Thoracic aorta (tissue), 2 donors: ENCODE results near the gene ZEB2. TPM values are rescaled to one million over a fixed set of nuclear protein-coding genes. Genes with fewer than 3 reads are reported as not detected.

Experiments
- ATAC-seq: fragments of 150-250 bp; one replicate; pipeline ENCODE4 v1.8.0; 2017; ENCODE audit warnings: low read depth; ENCODE audit not compliant: insufficient number of reproducible peaks, low FRiP score
- DNase-seq: peaks from one replicate; pipeline ENCODE4 v3.0.0-alpha.2; 2020; ENCODE audit warnings: low spot score
- H3K27ac ChIP-seq, 2 donors: fragments of 200-600 bp; sonication (generic); 1 replicate in 1 of 2; 2 replicates in 1 of 2; pipeline ENCODE4 v1.5.1; 2016; ENCODE audit warnings: mild to moderate bottlenecking in 2 of 2, moderate library complexity in 2 of 2
- H3K27me3 ChIP-seq: fragments of 200-600 bp; sonication (generic); replicated peaks from 2 replicates; pipeline ENCODE4 v1.6.0; 2016; ENCODE audit warnings: mild to moderate bottlenecking; ENCODE audit not compliant: insufficient read depth
- H3K36me3 ChIP-seq: fragments of 200-600 bp; sonication (generic); one replicate; pipeline ENCODE4 v1.5.1; 2016
- H3K4me1 ChIP-seq, 2 donors: fragments of 200-600 bp; sonication (generic); 1 replicate in 1 of 2; 2 replicates in 1 of 2; pipeline versions ENCODE4 v1.5.1 to v1.6.0; 2016; ENCODE audit warnings: low read depth in 2 of 2, mild to moderate bottlenecking in 1 of 2; ENCODE audit not compliant: control insufficient read depth in 1 of 2
- H3K4me3 ChIP-seq: fragments of 200-600 bp; sonication (generic); 2 replicates; pipeline ENCODE4 v1.5.1; 2016; ENCODE audit warnings: mild to moderate bottlenecking
- H3K9me3 ChIP-seq: fragments of 200-600 bp; sonication (generic); 2 replicates; pipeline ENCODE4 v1.5.1; 2016
- total RNA-seq, 2 donors: library from RNA; depleted of rRNA; stranded (reverse); fragments of >200 nt; gene quantifications; one replicate each; pipeline versions ENCODE4 v1.1.0 to v1.2.3, GENCODE V29; 2016
- TF ChIP-seq, protein P1 (sequence below): fragments of 200-600 bp; sonication (generic); IDR thresholded peaks from one replicate; pipeline ENCODE4 v1.5.1; 2019; ENCODE audit warnings: antibody characterized with exemption

The ZEB2 gene
- total RNA-seq, 2 donors from 2014 or later: 122 to 190 TPM

DNA sequence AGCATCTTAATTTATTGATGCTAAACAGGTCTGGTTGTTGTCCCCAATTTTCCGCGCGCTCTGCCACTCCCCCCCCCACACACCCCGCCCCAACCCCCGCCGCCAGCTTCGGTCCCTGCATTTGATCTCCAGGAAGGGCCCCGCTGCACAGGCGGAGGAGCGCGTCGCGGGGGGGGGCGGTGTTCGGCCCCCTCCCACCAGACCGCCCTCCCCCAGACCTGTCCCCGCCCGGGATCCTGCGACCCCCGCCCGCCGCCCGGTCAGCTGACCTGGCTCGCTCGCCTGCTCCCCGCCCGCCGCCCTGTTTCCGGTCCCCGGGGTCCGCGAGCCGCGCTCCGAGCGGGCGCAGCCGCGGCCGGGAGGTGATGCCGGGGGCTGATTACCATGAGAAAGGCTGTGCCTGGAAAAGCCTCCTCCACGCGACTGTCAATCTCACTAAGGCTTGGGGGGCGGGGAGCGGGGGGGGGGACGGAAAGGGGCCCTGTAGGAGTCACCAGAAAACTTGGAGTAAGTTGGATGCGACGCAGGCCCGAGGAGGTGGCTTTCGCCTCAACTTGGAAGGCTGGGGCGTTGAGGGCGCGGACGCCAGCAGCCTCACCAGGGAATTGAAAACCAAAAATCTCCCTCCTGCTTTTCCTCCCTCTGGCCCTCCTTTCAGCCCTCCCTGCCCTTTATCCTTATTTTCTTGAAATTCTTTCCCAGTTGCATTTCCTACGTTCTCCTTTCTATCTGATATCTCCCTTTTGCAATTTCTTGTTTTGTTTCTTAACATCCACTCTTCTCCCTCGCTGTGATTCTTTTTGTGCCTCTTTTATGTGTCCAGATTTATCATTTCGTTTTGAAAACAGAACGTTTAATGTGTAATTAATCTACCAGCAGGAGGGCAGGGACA lies 4.4 kb upstream of the ZEB2 start:
- peak; percentile 7 for ATAC-seq
- Histone ChIP-seq H3K4me3 (peak overlapping the region; percentile 93), H3K9me3 (no peaks in the 10 kb centered on the region), H3K4me1 (peaks cover 10 to 43% of the 10 kb centered on the region in 2 donors), H3K27ac (peak overlapping the region; percentile 92 to 95), H3K36me3 (no peaks in the 10 kb centered on the region), H3K27me3 (no peaks in the 10 kb centered on the region)
- TF ChIP-seq, protein P1, sequence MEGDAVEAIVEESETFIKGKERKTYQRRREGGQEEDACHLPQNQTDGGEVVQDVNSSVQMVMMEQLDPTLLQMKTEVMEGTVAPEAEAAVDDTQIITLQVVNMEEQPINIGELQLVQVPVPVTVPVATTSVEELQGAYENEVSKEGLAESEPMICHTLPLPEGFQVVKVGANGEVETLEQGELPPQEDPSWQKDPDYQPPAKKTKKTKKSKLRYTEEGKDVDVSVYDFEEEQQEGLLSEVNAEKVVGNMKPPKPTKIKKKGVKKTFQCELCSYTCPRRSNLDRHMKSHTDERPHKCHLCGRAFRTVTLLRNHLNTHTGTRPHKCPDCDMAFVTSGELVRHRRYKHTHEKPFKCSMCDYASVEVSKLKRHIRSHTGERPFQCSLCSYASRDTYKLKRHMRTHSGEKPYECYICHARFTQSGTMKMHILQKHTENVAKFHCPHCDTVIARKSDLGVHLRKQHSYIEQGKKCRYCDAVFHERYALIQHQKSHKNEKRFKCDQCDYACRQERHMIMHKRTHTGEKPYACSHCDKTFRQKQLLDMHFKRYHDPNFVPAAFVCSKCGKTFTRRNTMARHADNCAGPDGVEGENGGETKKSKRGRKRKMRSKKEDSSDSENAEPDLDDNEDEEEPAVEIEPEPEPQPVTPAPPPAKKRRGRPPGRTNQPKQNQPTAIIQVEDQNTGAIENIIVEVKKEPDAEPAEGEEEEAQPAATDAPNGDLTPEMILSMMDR: peak; percentile 7
- DNase-seq: no peak

GRCh38 chr2:144523596-144524117 lies 3.7 kb upstream of the ZEB2 start:
- no peaks in the 10 kb centered on the region for H3K9me3 ChIP-seq
- H3K27ac ChIP-seq: peak overlapping the region; percentile 92 to 95
- TF ChIP-seq, protein P1: no peak
- H3K4me3 ChIP-seq: peak overlapping the region; percentile 93
- no peaks in the 10 kb centered on the region for H3K36me3 ChIP-seq
- DNase-seq (no peak), ATAC-seq (no peak)
- peaks cover 10 to 41% of the 10 kb centered on the region in 2 donors for H3K4me1 ChIP-seq
- H3K27me3 ChIP-seq: no peaks in the 10 kb centered on the region

GRCh38 chr2:144522897-144523595 lies 3.1 kb upstream of the ZEB2 start:
- ATAC-seq (no peak), DNase-seq (no peak)

DNA sequence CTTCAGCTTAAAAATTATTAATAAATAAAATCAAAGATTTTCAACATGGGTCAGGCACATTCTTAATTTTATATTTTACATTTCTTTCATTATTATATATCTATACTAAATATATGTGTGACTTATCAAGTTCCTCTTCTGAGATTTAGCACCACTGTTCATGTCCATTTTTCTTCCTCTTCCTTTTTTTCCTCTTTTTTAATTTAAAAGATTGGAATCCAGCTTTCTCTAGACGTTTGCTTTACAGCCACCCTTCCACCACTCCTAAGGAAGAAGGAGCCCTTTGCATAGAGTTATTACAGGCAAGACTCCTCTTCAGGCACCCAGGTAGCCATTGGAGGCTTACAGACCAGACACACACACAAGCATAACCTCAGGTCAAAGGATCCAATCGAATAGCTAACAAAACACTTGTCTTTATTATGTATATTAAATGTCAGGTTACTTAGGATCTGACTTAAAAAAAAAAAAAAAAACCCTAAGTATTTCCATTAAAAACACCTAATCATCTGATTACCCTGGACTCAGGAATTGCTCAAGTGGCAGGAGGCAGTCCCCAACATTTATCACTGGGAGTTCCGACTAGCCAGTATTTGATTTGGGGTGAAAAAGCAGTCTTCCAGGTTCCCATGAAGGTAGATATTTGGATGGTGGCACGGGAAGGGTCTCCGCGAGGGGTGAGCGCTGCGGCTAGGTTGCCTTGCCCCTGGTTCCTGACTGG lies 2.4 kb upstream of the ZEB2 start:
- no peaks in the 10 kb centered on the region for H3K27me3 ChIP-seq
- peak overlapping the region; percentile 93 for H3K4me3 ChIP-seq
- TF ChIP-seq, protein P1: no peak

More at GRCh38 chr2:144522897-144523595, 3.1 kb upstream of the ZEB2 start:
- H3K27me3 ChIP-seq: no peaks in the 10 kb centered on the region
- H3K9me3 ChIP-seq: no peaks in the 10 kb centered on the region
- H3K36me3 ChIP-seq: no peaks in the 10 kb centered on the region
- peak overlapping the region; percentile 92 to 95 for H3K27ac ChIP-seq
- peaks cover 10 to 36% of the 10 kb centered on the region in 2 donors for H3K4me1 ChIP-seq
- H3K4me3 ChIP-seq: peak overlapping the region; percentile 93
- TF ChIP-seq, protein P1: no peak

More for the DNA sequence above, 2.4 kb upstream of the ZEB2 start:
- DNase-seq: no peak
- peak overlapping the region; percentile 92 to 95 for H3K27ac ChIP-seq
- H3K9me3 ChIP-seq: no peaks in the 10 kb centered on the region
- H3K36me3 ChIP-seq: no peaks in the 10 kb centered on the region
- peaks cover 10 to 29% of the 10 kb centered on the region in 2 donors for H3K4me1 ChIP-seq
- ATAC-seq: no peak
